PC-3 (cell line): ENCODE results near the gene GSG1L. TPM values are rescaled to one million over a fixed set of nuclear protein-coding genes. Genes with fewer than 3 reads are reported as not detected.

Experiments used
- ATAC-seq: fragments of 200-7000 bp; cut with Tn5 transposase; 2 replicates; pipeline ENCODE4 v1.9.1; 2020; ENCODE audit warnings: mild to moderate bottlenecking, moderate library complexity
- BruUV-seq: library from RNA; stranded (reverse); fragments of 400-500 nt; replicated peaks from 2 replicates; lab custom pipeline; 2021; lab: Mats Ljungman, UMichigan
- CTCF ChIA-PET: fragments of 300-600 bp; sonication (Branson Sonifier 250); formaldehyde crosslinking; loops from one replicate; lab custom pipeline; 2022; ENCODE audit warnings: antibody characterized with exemption; lab: Charles Lee
- POLR2A ChIA-PET: fragments of 300-600 bp; sonication (Branson Sonifier 250); formaldehyde crosslinking; loops from one replicate; lab custom pipeline; 2022; ENCODE audit warnings: antibody characterized with exemption; ENCODE audit not compliant: unreplicated experiment; lab: Charles Lee
- DNase-seq: peaks from one replicate; pipeline ENCODE4 v3.0.0-alpha.2; 2015
- H2AFZ ChIP-seq: fragments of 300-600 bp; sonication (generic); 2 replicates; pipeline ENCODE4 v1.6.0; 2016; ENCODE audit warnings: antibody characterized with exemption, low read length
- H3F3A ChIP-seq: fragments of 300-600 bp; sonication (generic); one replicate; pipeline ENCODE4 v1.6.0; 2017; ENCODE audit warnings: antibody characterized with exemption, low read length, control low read depth, mild to moderate bottlenecking; ENCODE audit not compliant: unreplicated experiment
- H3K27ac ChIP-seq: fragments of 300-600 bp; sonication (generic); 2 replicates; pipeline ENCODE4 v1.5.1; 2016; ENCODE audit warnings: mild to moderate bottlenecking, low read length
- H3K27me3 ChIP-seq: fragments of 300-600 bp; sonication (generic); 2 replicates; pipeline ENCODE4 v1.6.1; 2016; ENCODE audit warnings: low read length, mixed read lengths
- H3K36me3 ChIP-seq: fragments of 300-600 bp; sonication (generic); 2 replicates; pipeline ENCODE4 v1.6.1; 2016; ENCODE audit warnings: low read depth, mixed run types, low read length, mixed read lengths
- H3K4me1 ChIP-seq: fragments of 300-600 bp; sonication (generic); 2 replicates; pipeline ENCODE4 v1.5.1; 2016; ENCODE audit warnings: low read length; ENCODE audit not compliant: insufficient read depth
- H3K4me2 ChIP-seq: fragments of 300-600 bp; sonication (generic); 2 replicates; pipeline ENCODE4 v1.6.0; 2016; ENCODE audit warnings: low read length
- H3K4me3 ChIP-seq: fragments of 300-600 bp; sonication (generic); 2 replicates; pipeline ENCODE4 v1.5.1; 2016; ENCODE audit warnings: mild to moderate bottlenecking, low read length, mixed read lengths
- H3K79me2 ChIP-seq: fragments of 300-600 bp; sonication (generic); 2 replicates; pipeline ENCODE4 v1.6.1; 2017; ENCODE audit warnings: low read length, mixed read lengths
- H3K9ac ChIP-seq: fragments of 300-600 bp; sonication (generic); 2 replicates; pipeline ENCODE4 v1.6.0; 2016; ENCODE audit warnings: mild to moderate bottlenecking, low read length
- H3K9me2 ChIP-seq: fragments of 300-600 bp; sonication (generic); replicated peaks from 2 replicates; pipeline ENCODE4 v1.6.1; 2016; ENCODE audit warnings: mixed run types, low read length, mixed read lengths
- H3K9me3 ChIP-seq: fragments of 300-600 bp; sonication (generic); 2 replicates; pipeline ENCODE4 v1.6.1; 2016; ENCODE audit warnings: low read length, mixed read lengths
- H4K20me1 ChIP-seq: fragments of 300-600 bp; sonication (generic); 2 replicates; pipeline ENCODE4 v1.6.1; 2016; ENCODE audit warnings: low read length, mixed read lengths
- EZH2 ChIP-seq: fragments of 300-600 bp; sonication (generic); IDR thresholded peaks from one replicate; pipeline ENCODE4 v1.6.1; 2017; ENCODE audit warnings: antibody characterized with exemption, mild to moderate bottlenecking, low read length; ENCODE audit not compliant: unreplicated experiment
- EZH2phosphoT487 ChIP-seq: fragments of 300-600 bp; sonication (generic); IDR thresholded peaks from 2 replicates; pipeline ENCODE4 v1.6.1; 2018; ENCODE audit warnings: mild to moderate bottlenecking, antibody characterized with exemption, low read length, borderline replicate concordance
- intact Hi-C: fragments of 100-400 bp; cut with micrococcal nuclease; formaldehyde crosslinking; loops from 2 replicates; pipeline ENCODE4 v1.9.0; 2023
- total RNA-seq: library from RNA; depleted of rRNA; stranded (reverse); fragments of >200 nt; gene quantifications from 2 replicates; pipeline ENCODE4 v1.2.3, GENCODE V29; 2014
- TF ChIP-seq, protein P1 (sequence below): fragments of 300-600 bp; sonication (generic); conservative IDR thresholded peaks from 2 replicates; pipeline ENCODE4 v1.5.1; 2017; ENCODE audit warnings: antibody characterized with exemption, low read depth, mild to moderate bottlenecking, low read length

GSG1L gene
- total RNA-seq, 1 experiment from 2014 or later, result not detected

- BruUV-seq, result no TSS peak
- DNase-seq (no peak), ATAC-seq (no peak)
- no peaks in the 10 kb centered on the region for H3K9me2 ChIP-seq
- H4K20me1 ChIP-seq, result no peaks in the 10 kb centered on the region
- no peaks in the 10 kb centered on the region for H3F3A ChIP-seq
- no peaks in the 10 kb centered on the region for H3K27me3 ChIP-seq
- H3K27ac ChIP-seq, result no peak overlapping the region
- H3K9me3 ChIP-seq, result no peaks in the 10 kb centered on the region
- H3K4me3 ChIP-seq, result no peak overlapping the region
- no peak overlapping the region for H2AFZ ChIP-seq
- CTCF ChIA-PET, result no interaction called here
- POLR2A ChIA-PET, result interaction anchor here (0.6 kb wide), 1 partner anchor 72 kb away, joined by 3 read pairs; no protein-coding TSS in a partner anchor
- H3K79me2 ChIP-seq, result no peaks in the 10 kb centered on the region
- no peak overlapping the region for H3K4me2 ChIP-seq
- intact Hi-C loops, result no loop called here
- no peaks in the 10 kb centered on the region for H3K36me3 ChIP-seq
- TF ChIP-seq EZH2phosphoT487 (no peak), EZH2 (no peak)
- TF ChIP-seq, protein P1, sequence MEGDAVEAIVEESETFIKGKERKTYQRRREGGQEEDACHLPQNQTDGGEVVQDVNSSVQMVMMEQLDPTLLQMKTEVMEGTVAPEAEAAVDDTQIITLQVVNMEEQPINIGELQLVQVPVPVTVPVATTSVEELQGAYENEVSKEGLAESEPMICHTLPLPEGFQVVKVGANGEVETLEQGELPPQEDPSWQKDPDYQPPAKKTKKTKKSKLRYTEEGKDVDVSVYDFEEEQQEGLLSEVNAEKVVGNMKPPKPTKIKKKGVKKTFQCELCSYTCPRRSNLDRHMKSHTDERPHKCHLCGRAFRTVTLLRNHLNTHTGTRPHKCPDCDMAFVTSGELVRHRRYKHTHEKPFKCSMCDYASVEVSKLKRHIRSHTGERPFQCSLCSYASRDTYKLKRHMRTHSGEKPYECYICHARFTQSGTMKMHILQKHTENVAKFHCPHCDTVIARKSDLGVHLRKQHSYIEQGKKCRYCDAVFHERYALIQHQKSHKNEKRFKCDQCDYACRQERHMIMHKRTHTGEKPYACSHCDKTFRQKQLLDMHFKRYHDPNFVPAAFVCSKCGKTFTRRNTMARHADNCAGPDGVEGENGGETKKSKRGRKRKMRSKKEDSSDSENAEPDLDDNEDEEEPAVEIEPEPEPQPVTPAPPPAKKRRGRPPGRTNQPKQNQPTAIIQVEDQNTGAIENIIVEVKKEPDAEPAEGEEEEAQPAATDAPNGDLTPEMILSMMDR, result no peak
- H3K9ac ChIP-seq, result no peak overlapping the region
- H3K4me1 ChIP-seq, result no peaks in the 10 kb centered on the region
Observed at GRCh38 chr16:27978876-27979275, 84.6 kb downstream of the GSG1L start.

GRCh38 chr16:27977966-27978365 is 85.5 kb downstream of the GSG1L start:
- Histone ChIP-seq H3K4me1 (no peaks in the 10 kb centered on the region), H2AFZ (no peak overlapping the region), H3K4me3 (no peak overlapping the region), H3K79me2 (no peaks in the 10 kb centered on the region), H3K27ac (no peak overlapping the region), H3F3A (no peaks in the 10 kb centered on the region), H3K9me2 (no peaks in the 10 kb centered on the region), H3K36me3 (no peaks in the 10 kb centered on the region), H3K4me2 (no peak overlapping the region), H3K9ac (no peak overlapping the region), H3K9me3 (no peaks in the 10 kb centered on the region), H3K27me3 (no peaks in the 10 kb centered on the region), H4K20me1 (no peaks in the 10 kb centered on the region)
- intact Hi-C loops, result no loop called here
- no TSS peak for BruUV-seq
- no peak for DNase-seq
- no peak for TF ChIP-seq EZH2
- no peak for TF ChIP-seq EZH2phosphoT487
- TF ChIP-seq, protein P1, result no peak
- no peak for ATAC-seq
- ChIA-PET CTCF (no interaction called here), POLR2A (no interaction called here)

- H4K20me1 ChIP-seq, result no peaks in the 10 kb centered on the region
- TF ChIP-seq, protein P1, result no peak
- TF ChIP-seq EZH2 (no peak), EZH2phosphoT487 (no peak)
- intact Hi-C loops, result no loop called here
- ChIA-PET POLR2A (no interaction called here), CTCF (no interaction called here)
- no peaks in the 10 kb centered on the region for H3F3A ChIP-seq
- H3K9ac ChIP-seq, result no peak overlapping the region
- H3K27ac ChIP-seq, result no peak overlapping the region
- no peak overlapping the region for H3K4me3 ChIP-seq
- no peak for DNase-seq
- ATAC-seq, result no peak
- H3K79me2 ChIP-seq, result no peaks in the 10 kb centered on the region
- no peak overlapping the region for H3K4me2 ChIP-seq
- no peak overlapping the region for H2AFZ ChIP-seq
- no TSS peak for BruUV-seq
- no peaks in the 10 kb centered on the region for H3K36me3 ChIP-seq
- no peaks in the 10 kb centered on the region for H3K4me1 ChIP-seq
- H3K9me3 ChIP-seq, result no peaks in the 10 kb centered on the region
- H3K27me3 ChIP-seq, result no peaks in the 10 kb centered on the region
- no peaks in the 10 kb centered on the region for H3K9me2 ChIP-seq
Observed at GRCh38 chr16:27976990-27977389, 86.5 kb downstream of the GSG1L start.
